Lower lobe of right lung (tissue), 2 donors: Measurements from ENCODE around the gene SHISA6. TPM values are rescaled to one million over a fixed set of nuclear protein-coding genes. Genes with fewer than 3 reads are reported as not detected.

Experiments used
- ATAC-seq, 2 donors: fragments of 200-7000 bp; cut with Tn5 transposase; one replicate each; pipeline ENCODE4 v1.9.1; 2020 to 2022; ENCODE audit warnings: mild to moderate bottlenecking in 2 of 2, moderate library complexity in 2 of 2
- DNase-seq: peaks from one replicate; pipeline ENCODE4 v3.0.0-alpha.2; 2020
- H3K27ac ChIP-seq: fragments of 200-600 bp; one replicate; pipeline ENCODE4 v1.8.0; 2022
- H3K27me3 ChIP-seq: fragments of 200-600 bp; one replicate; pipeline ENCODE4 v1.8.0; 2022; ENCODE audit warnings: low read depth
- H3K36me3 ChIP-seq: fragments of 200-600 bp; one replicate; pipeline ENCODE4 v1.8.0; 2022; ENCODE audit warnings: mild to moderate bottlenecking
- H3K4me1 ChIP-seq: fragments of 200-600 bp; one replicate; pipeline ENCODE4 v1.8.0; 2022
- H3K4me3 ChIP-seq: fragments of 200-600 bp; one replicate; pipeline ENCODE4 v1.8.0; 2022; ENCODE audit warnings: mild to moderate bottlenecking
- H3K9me3 ChIP-seq: fragments of 200-600 bp; one replicate; pipeline ENCODE4 v1.8.0; 2022
- CTCF ChIP-seq: fragments of 200-600 bp; IDR thresholded peaks from one replicate; pipeline ENCODE4 v1.8.0; 2022; ENCODE audit warnings: antibody characterized with exemption, mild to moderate bottlenecking
- intact Hi-C: fragments of 100-400 bp; cut with DNase I; formaldehyde crosslinking; loops from one replicate; pipeline ENCODE4 v1.11.0; 2022
- total RNA-seq: library from RNA; stranded (reverse); fragmentation: NEBNext Ultra II Directional; extraction: Animal tissue kit (Norgen Biotek cat#: 25700); gene quantifications from one replicate; pipeline ENCODE4 v1.2.1, GENCODE V29; 2021
- donor health status: DM: no; HTN: yes; CAD: no; lungs with severe emphysema.

Gene SHISA6
- total RNA-seq, 1 donor from 2014 or later = 0.44 TPM

- H3K4me1 ChIP-seq = no peaks in the 10 kb centered on the region
- TF ChIP-seq CTCF = no peak
- ATAC-seq = no peak
- no peaks in the 10 kb centered on the region for H3K27me3 ChIP-seq
- intact Hi-C loops = no loop called here
- H3K4me3 ChIP-seq = no peak overlapping the region
- H3K9me3 ChIP-seq = no peaks in the 10 kb centered on the region
- H3K27ac ChIP-seq = no peak overlapping the region
- H3K36me3 ChIP-seq = no peaks in the 10 kb centered on the region
- no peak for DNase-seq
These were observed 317.7 kb downstream of the SHISA6 start for GRCh38 chr17:11558681-11559234.

GRCh38 chr17:11559601-11560000, 318.6 kb downstream of the SHISA6 start:
- no peak for TF ChIP-seq CTCF
- no peak for DNase-seq
- ATAC-seq = no peak
- Histone ChIP-seq H3K36me3 (no peaks in the 10 kb centered on the region), H3K4me3 (no peak overlapping the region), H3K4me1 (no peaks in the 10 kb centered on the region), H3K27me3 (no peaks in the 10 kb centered on the region), H3K9me3 (no peaks in the 10 kb centered on the region), H3K27ac (no peak overlapping the region)
- intact Hi-C loops = no loop called here

- H3K4me1 ChIP-seq = no peaks in the 10 kb centered on the region
- intact Hi-C loops = no loop called here
- no peaks in the 10 kb centered on the region for H3K36me3 ChIP-seq
- no peak overlapping the region for H3K27ac ChIP-seq
- no peak for ATAC-seq
- no peak for TF ChIP-seq CTCF
- no peaks in the 10 kb centered on the region for H3K9me3 ChIP-seq
- H3K4me3 ChIP-seq = no peak overlapping the region
- H3K27me3 ChIP-seq = no peaks in the 10 kb centered on the region
- no peak for DNase-seq
These were observed 320.3 kb downstream of the SHISA6 start for GRCh38 chr17:11561281-11561680.

- Histone ChIP-seq H3K27me3 (no peaks in the 10 kb centered on the region), H3K36me3 (no peaks in the 10 kb centered on the region), H3K4me1 (no peaks in the 10 kb centered on the region), H3K27ac (no peak overlapping the region), H3K9me3 (no peaks in the 10 kb centered on the region), H3K4me3 (no peak overlapping the region)
- no peak for TF ChIP-seq CTCF
- ATAC-seq (no peak), DNase-seq (no peak)
- intact Hi-C loops = no loop called here
These were observed 320.7 kb downstream of the SHISA6 start for GRCh38 chr17:11561702-11562101.

- no peak for TF ChIP-seq CTCF
- no peaks in the 10 kb centered on the region for H3K36me3 ChIP-seq
- no peak for ATAC-seq
- no peak overlapping the region for H3K4me3 ChIP-seq
- H3K27ac ChIP-seq = no peak overlapping the region
- no peak for DNase-seq
- intact Hi-C loops = no loop called here
- H3K4me1 ChIP-seq = no peaks in the 10 kb centered on the region
- no peaks in the 10 kb centered on the region for H3K27me3 ChIP-seq
- H3K9me3 ChIP-seq = no peaks in the 10 kb centered on the region
These were observed 323.8 kb downstream of the SHISA6 start for GRCh38 chr17:11564589-11565380.
